Lower leg skin (tissue), 3 donors: ENCODE measurements around the gene USP25.

Experiments used
- CTCF ChIP-seq, 3 donors: fragments of 450-650 bp; IDR thresholded peaks; one replicate each; pipeline ENCODE4 v1.5.1; 2016; ENCODE audit warnings: antibody characterized with exemption in 3 of 3, mild to moderate bottlenecking in 3 of 3, moderate library complexity in 2 of 3
- POLR2A ChIP-seq, 2 donors: fragments of 450-650 bp; IDR thresholded peaks; one replicate each; pipeline ENCODE4 v1.6.1; 2016 to 2017; ENCODE audit warnings: antibody characterized with exemption in 2 of 2, mild to moderate bottlenecking in 1 of 2, moderate library complexity in 1 of 2

- TF ChIP-seq POLR2A (IDR thresholded peaks at IDR 0.05): no peak
- TF ChIP-seq CTCF (IDR thresholded peaks at IDR 0.05): no peak
These were observed 11.7 kb downstream of the USP25 start for GRCh38 chr21:15741510-15741909.
